Osteoblast (primary cell): ENCODE results near the gene NR3C2. TPM values are rescaled to one million over a fixed set of nuclear protein-coding genes. Genes with fewer than 3 reads are reported as not detected.

Experiments used
- DNase-seq: peaks from one replicate; pipeline ENCODE4 v3.0.0; 2011; ENCODE audit warnings: low spot score, mixed read lengths; ENCODE audit not compliant: insufficient read length; ENCODE audit errors: missing footprints
- H2AFZ ChIP-seq: 2 replicates; pipeline ENCODE4 v1.6.0; 2011; ENCODE audit warnings: mild to moderate bottlenecking, low read length
- H3K27ac ChIP-seq: 2 replicates; pipeline ENCODE4 v1.5.1; 2011; ENCODE audit warnings: mild to moderate bottlenecking, low read depth, low read length, moderate library complexity
- H3K27me3 ChIP-seq: 2 replicates; pipeline ENCODE4 v1.6.0; 2012; ENCODE audit warnings: mild to moderate bottlenecking, control low read depth, inconsistent platforms, low read length, moderate library complexity; ENCODE audit not compliant: insufficient read depth
- H3K36me3 ChIP-seq: 2 replicates; pipeline ENCODE4 v1.5.1; 2011; ENCODE audit warnings: mild to moderate bottlenecking, low read length, control low read depth, moderate library complexity; ENCODE audit not compliant: insufficient read depth
- H3K4me1 ChIP-seq: 2 replicates; pipeline ENCODE4 v1.5.1; 2011; ENCODE audit warnings: mild to moderate bottlenecking, low read length, control low read depth, moderate library complexity; ENCODE audit not compliant: insufficient read depth
- H3K4me2 ChIP-seq: 2 replicates; pipeline ENCODE4 v1.6.0; 2011; ENCODE audit warnings: mild to moderate bottlenecking, low read length; ENCODE audit not compliant: insufficient read depth
- H3K4me3 ChIP-seq: fragments of 200-600 bp; sonication (generic); 3 replicates; pipeline ENCODE4 v1.5.1; 2012; ENCODE audit warnings: mild to moderate bottlenecking, low read length, inconsistent platforms; ENCODE audit not compliant: insufficient read depth
- H3K79me2 ChIP-seq: 2 replicates; pipeline ENCODE4 v1.6.0; 2012; ENCODE audit warnings: mild to moderate bottlenecking, low read length, control low read depth, inconsistent platforms; ENCODE audit not compliant: insufficient read depth
- H3K9me3 ChIP-seq: 2 replicates; pipeline ENCODE4 v1.5.1; 2011; ENCODE audit warnings: low read depth, low read length, control low read depth
- H4K20me1 ChIP-seq: 2 replicates; pipeline ENCODE4 v1.6.0; 2012; ENCODE audit warnings: mild to moderate bottlenecking, low read length, control low read depth; ENCODE audit not compliant: insufficient read depth
- CTCF ChIP-seq: IDR thresholded peaks from 2 replicates; pipeline ENCODE4 v1.5.1; 2011; ENCODE audit warnings: mild to moderate bottlenecking, low read depth, low read length, moderate library complexity; ENCODE audit errors: extremely low read depth
- total RNA-seq: library from RNA; depleted of rRNA; stranded (reverse); fragments of >200 nt; gene quantifications from 2 replicates; pipeline ENCODE4 v1.2.3, GENCODE V29; 2012

The NR3C2 gene
- total RNA-seq, 1 donor = 0.72 TPM

- TF ChIP-seq CTCF = no peak
- DNase-seq = no peak
- Histone ChIP-seq H3K36me3 (peaks cover 3% of the 10 kb centered on the region), H2AFZ (no peak overlapping the region), H3K27me3 (no peaks in the 10 kb centered on the region), H3K4me1 (peaks cover 3% of the 10 kb centered on the region), H3K4me2 (no peak overlapping the region), H3K79me2 (peaks cover 3% of the 10 kb centered on the region), H3K4me3 (no peak overlapping the region), H4K20me1 (peaks cover 9% of the 10 kb centered on the region), H3K27ac (no peak overlapping the region), H3K9me3 (no peaks in the 10 kb centered on the region)
Measured at GRCh38 chr4:148068065-148068911, 373.9 kb downstream of the NR3C2 start.

- H3K9me3 ChIP-seq = no peaks in the 10 kb centered on the region
- DNase-seq = peak; percentile 69
- no peak overlapping the region for H3K4me2 ChIP-seq
- H4K20me1 ChIP-seq = peaks cover 9% of the 10 kb centered on the region
- TF ChIP-seq CTCF = no peak
- no peaks in the 10 kb centered on the region for H3K36me3 ChIP-seq
- H3K4me1 ChIP-seq = peaks cover 3% of the 10 kb centered on the region
- H3K27me3 ChIP-seq = no peaks in the 10 kb centered on the region
- H3K4me3 ChIP-seq = no peak overlapping the region
- no peak overlapping the region for H2AFZ ChIP-seq
- H3K79me2 ChIP-seq = peaks cover 3% of the 10 kb centered on the region
- no peak overlapping the region for H3K27ac ChIP-seq
Measured at GRCh38 chr4:148067301-148067916, 374.8 kb downstream of the NR3C2 start.

DNA sequence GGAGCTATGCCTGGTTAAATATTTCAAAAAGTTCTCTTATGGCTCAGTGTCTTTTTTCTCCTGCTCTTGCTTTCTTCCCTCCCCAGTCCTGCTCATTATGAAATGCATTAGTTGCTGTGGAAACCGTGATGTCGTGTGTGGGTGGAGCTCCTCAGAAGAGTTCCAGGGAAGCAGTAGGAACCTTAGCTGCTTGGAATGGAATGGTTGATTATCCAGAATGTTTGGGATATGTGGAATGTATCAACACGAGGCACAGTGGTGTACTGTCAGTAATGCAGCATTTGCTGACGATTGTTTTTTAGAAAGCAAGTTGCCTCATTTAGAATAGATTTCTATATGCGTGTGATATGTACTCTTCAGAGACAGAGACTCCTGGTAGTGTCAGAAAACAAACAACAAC lies 377.1 kb downstream of the NR3C2 start:
- DNase-seq = peak; percentile 92
- no peak overlapping the region for H3K4me3 ChIP-seq
- H3K36me3 ChIP-seq = no peaks in the 10 kb centered on the region
- H4K20me1 ChIP-seq = peaks cover 9% of the 10 kb centered on the region
- TF ChIP-seq CTCF = no peak
- H3K4me2 ChIP-seq = no peak overlapping the region
- H3K79me2 ChIP-seq = peaks cover 3% of the 10 kb centered on the region
- H3K27me3 ChIP-seq = no peaks in the 10 kb centered on the region
- no peak overlapping the region for H2AFZ ChIP-seq
- H3K4me1 ChIP-seq = peaks cover 3% of the 10 kb centered on the region
- no peaks in the 10 kb centered on the region for H3K9me3 ChIP-seq
- peak overlapping the region; percentile 41 for H3K27ac ChIP-seq

- no peak for TF ChIP-seq CTCF
Measured at GRCh38 chr4:148064451-148064850, 377.8 kb downstream of the NR3C2 start.

More at GRCh38 chr4:148064451-148064850, 377.8 kb downstream of the NR3C2 start:
- Histone ChIP-seq H3K27ac (peak overlapping the region; percentile 41), H3K79me2 (no peaks in the 10 kb centered on the region), H4K20me1 (peaks cover 7% of the 10 kb centered on the region), H3K36me3 (no peaks in the 10 kb centered on the region), H3K4me3 (no peak overlapping the region), H3K4me1 (peaks cover 3% of the 10 kb centered on the region), H3K4me2 (no peak overlapping the region), H2AFZ (no peak overlapping the region), H3K27me3 (no peaks in the 10 kb centered on the region), H3K9me3 (no peaks in the 10 kb centered on the region)
- DNase-seq = no peak
